B cell (primary cell): ENCODE results near the gene TTLL11.

Experiments
- EZH2 ChIP-seq: IDR thresholded peaks from 2 replicates; pipeline ENCODE4 v1.6.1; 2012; ENCODE audit warnings: borderline replicate concordance, low read depth, mild to moderate bottlenecking, moderate library complexity, low read length; ENCODE audit not compliant: insufficient read depth, poor library complexity, severe bottlenecking
- TF ChIP-seq, protein P1 (sequence below): fragments of 200-600 bp; IDR thresholded peaks from one replicate; pipeline ENCODE4 v1.8.0; 2022; ENCODE audit warnings: antibody characterized with exemption, mild to moderate bottlenecking

DNA sequence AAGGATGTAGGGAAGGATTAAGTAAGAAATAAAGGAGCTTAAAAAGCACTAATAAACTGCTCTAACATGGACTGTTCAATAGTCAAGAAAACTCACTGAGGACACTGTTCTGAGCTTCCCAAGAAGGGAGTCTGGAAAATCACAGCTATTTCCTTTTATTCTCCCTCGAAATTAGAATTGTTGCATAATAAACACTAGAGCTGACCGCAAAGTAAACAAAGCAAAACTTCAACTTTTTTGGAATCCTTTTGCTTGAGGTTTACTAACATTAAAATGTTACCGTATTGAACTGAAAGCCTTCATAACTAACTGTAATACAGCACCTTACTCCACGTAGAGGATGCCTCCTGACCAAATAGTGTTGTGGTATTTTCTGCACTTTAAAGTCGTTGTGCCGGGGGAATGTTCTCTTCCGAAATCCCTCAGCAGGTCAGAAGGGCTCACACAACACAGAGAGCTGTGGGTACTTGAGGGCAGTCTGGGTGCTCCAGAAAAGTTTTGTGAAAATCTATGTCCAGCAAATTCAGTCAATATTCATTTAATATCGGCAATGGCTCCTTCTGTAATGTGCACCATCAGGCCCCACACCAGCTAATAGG lies 59.2 kb downstream of the TTLL11 start:
- TF ChIP-seq, protein P1, sequence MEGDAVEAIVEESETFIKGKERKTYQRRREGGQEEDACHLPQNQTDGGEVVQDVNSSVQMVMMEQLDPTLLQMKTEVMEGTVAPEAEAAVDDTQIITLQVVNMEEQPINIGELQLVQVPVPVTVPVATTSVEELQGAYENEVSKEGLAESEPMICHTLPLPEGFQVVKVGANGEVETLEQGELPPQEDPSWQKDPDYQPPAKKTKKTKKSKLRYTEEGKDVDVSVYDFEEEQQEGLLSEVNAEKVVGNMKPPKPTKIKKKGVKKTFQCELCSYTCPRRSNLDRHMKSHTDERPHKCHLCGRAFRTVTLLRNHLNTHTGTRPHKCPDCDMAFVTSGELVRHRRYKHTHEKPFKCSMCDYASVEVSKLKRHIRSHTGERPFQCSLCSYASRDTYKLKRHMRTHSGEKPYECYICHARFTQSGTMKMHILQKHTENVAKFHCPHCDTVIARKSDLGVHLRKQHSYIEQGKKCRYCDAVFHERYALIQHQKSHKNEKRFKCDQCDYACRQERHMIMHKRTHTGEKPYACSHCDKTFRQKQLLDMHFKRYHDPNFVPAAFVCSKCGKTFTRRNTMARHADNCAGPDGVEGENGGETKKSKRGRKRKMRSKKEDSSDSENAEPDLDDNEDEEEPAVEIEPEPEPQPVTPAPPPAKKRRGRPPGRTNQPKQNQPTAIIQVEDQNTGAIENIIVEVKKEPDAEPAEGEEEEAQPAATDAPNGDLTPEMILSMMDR, result no peak
- TF ChIP-seq EZH2, result no peak
